ENCODE data around the gene ABHD10.

- no peak for TF ChIP-seq POLR2AphosphoS5 (IDR thresholded peaks at IDR 0.05)
- no peak for TF ChIP-seq POLR2A (IDR thresholded peaks at IDR 0.05)
These were observed 25.4 kb downstream of the ABHD10 start for GRCh38 chr3:112004187-112004586.
